RPMI8226 (cell line): ENCODE data around the gene KIF1C.
A peak's percentile ranks its signal among the peaks of the same experiment; 100 is the strongest.

Experiments used
- DNase-seq: peaks from one replicate; pipeline ENCODE4 v3.0.0-alpha.2; 2015

Gene KIF1C

GRCh38 chr17:4997302-4998026, at the start of gene KIF1C, which contains the start of gene INCA1:
KIF1C (plus strand) TSS chr17:4997950; CDS start chr17:5000247, 2,297 bp downstream.
INCA1 (minus strand) TSS chr17:4997522; CDS start chr17:4994437, 3,085 bp downstream.
- peak; percentile 92 for DNase-seq

DNA sequence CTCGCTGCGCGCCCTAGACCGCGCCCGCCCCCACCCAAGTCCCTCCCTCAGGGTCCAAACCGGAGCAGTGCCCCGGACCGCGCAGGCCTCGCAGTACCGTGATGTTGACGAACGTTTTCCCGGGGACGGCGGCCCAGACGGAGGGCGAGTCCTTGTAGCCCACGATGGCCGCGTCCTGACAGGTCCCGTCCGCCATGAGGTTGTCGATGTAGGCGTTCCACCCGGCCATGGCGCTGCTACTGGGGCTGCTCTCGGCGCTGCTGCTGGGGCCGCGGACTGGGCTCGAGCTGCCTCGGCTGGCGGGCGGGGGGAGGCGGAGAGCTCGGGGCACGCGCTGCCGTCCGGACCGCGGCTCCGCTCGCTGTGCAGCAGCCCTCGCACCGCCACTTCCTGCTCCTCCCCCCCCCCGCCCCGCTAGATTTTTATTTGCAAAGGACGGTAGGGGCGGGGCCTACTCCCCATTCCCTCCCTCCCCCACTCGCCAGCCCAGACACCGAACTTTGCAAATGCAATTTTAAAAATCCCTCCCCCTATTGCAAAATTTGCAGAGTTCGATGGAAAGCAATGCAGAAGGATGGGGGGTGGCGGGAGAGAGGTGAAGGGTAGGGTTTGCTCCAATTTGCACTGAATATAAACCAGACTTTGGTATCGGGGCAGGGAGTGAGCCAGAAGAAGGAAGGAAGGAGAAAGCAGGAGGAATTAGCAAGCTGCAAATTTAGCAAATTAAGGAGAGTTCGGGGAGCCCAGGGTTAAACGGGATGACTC, 49.4 kb upstream of the KIF1C start, which contains the start of gene PFN1:
TSS of gene PFN1 (minus strand) at position 365 of the 765 bp plus-strand sequence. CDS start at position 229, 136 bp downstream.
- DNase-seq = peak; percentile 89

GRCh38 chr17:4948931-4949320, 48.8 kb upstream of the KIF1C start:
- DNase-seq = peak; percentile 75

DNA sequence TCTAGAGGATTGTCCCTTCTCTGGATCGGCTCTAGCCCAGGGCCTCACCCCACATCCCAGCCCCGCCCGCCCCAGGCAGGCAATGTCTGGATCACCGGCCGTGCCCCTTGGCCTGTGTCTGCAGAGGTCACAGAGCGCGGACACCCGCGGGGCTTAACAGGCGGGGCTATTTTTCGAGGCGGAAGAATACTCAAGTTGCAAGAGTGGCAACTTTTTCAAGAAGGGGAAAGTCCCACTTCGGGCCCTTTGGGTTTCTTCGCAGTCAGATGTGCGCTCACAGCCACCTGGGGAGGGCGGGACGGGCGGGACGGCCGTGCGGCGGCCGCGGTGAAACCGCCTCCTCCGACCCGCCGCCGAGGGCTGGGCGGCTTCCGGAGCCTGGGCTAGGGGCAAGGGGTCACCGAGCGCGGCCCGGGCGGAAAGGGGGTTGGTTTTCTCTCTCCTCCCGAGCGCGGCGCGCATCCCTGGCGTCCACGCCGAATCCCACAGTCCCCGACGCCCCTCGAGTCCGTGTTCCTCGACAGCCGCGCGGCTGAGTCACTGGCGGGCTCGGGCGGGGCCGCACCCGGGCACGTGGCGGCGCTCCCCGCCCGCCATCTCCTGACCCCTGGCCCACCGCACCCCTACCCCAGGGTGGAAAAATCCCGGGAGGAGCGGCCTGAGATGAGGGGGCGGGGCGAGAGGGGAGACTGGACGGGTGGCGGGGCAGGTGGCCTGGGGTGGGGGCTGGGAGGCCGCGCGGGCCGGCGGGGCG, 48.3 kb upstream of the KIF1C start:
- DNase-seq = peak; percentile 89

- DNase-seq = peak; percentile 79
These were observed 47.5 kb upstream of the KIF1C start for GRCh38 chr17:4950075-4950745.

DNA sequence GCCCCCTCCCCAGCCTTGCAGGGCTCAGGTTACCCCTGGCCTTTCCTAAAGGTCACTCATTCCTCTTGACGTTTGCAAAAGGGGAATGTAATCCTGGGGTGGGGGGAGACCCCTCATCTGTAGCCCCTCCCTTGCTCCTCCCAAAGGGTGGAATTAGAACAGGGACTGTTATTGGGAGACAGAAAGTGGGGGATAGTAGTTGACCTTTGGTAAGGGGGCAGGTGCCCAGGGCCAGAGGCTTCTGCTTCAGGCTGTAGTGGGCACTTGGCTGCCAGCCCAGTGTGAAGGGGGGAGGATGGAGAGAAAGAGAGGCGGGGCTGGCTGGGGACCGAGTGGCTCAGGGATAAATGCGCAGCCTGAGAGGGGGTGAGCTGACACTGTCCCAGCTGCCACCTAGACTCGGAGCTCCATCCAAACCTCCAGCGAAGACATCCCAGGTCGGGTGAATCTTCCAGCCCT, 47.0 kb upstream of the KIF1C start, which contains the start of gene ENO3:
TSS of gene ENO3 (plus strand) at position 374 of the 459 bp plus-strand sequence. CDS start 711 bp downstream, outside the sequence.
- peak; percentile 75 for DNase-seq

DNA sequence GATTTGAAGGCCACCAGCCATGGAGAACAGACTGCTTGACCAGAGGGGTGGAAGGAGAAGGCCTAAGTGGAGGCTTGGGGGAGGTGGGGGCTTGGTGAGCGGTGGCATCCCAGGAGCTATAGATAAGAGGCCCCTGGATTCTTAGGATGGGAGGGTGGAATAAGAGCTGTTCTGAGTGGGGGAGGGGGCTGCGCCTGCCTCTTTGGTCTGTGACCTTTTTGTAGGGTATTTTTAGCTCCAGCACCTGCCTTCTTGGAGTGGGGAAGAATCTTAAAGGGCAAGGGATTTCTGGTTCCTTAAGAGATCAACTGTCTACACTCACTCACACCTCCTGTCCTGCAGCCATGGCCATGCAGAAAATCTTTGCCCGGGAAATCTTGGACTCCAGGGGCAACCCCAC, 46.3 kb upstream of the KIF1C start:
- peak; percentile 49 for DNase-seq

DNA sequence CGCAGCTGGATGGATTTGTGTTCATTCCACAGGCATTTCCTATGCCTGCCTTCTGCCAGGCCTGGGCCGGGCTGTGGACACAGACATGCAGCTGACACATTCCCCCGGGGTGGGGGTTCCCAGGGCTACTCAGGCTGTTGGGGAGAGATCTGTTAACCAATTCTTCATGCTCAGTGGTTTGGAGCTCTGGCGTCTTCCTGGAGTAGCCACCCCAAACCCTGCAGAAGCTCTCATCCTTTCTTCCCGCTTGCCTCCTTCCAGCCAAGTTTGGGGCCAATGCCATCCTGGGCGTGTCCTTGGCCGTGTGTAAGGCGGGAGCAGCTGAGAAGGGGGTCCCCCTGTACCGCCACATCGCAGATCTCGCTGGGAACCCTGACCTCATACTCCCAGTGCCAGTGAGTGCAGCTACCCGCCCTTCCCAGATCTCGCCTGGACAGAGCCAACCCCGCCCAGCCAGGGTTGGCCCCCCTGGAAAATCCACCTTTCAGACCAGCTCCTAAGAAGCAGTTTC, 44.2 kb upstream of the KIF1C start:
- DNase-seq = no peak

GRCh38 chr17:4955091-4955490, 42.7 kb upstream of the KIF1C start:
- DNase-seq = no peak

- DNase-seq = no peak
These were observed 41.2 kb upstream of the KIF1C start for GRCh38 chr17:4956493-4957061.

DNA sequence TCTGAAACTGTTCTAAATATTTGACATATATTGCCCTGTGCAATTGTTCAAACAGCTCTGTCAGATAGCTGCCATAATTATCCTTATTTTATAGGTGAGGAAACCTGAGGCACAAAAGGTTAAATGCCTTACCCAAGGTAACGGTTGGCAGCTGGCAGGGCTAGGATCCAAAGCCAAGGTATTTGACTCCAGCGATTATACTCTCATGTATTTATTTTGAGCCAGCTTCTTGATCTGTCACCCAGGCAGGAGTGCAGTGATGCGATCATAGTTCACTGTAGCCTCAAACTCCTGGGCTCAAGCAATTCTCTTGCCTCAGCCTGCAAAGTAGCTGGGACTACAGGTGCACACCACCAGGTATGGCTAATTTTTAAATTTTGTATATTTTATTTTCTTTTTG, 39.6 kb upstream of the KIF1C start:
- no peak for DNase-seq

DNA sequence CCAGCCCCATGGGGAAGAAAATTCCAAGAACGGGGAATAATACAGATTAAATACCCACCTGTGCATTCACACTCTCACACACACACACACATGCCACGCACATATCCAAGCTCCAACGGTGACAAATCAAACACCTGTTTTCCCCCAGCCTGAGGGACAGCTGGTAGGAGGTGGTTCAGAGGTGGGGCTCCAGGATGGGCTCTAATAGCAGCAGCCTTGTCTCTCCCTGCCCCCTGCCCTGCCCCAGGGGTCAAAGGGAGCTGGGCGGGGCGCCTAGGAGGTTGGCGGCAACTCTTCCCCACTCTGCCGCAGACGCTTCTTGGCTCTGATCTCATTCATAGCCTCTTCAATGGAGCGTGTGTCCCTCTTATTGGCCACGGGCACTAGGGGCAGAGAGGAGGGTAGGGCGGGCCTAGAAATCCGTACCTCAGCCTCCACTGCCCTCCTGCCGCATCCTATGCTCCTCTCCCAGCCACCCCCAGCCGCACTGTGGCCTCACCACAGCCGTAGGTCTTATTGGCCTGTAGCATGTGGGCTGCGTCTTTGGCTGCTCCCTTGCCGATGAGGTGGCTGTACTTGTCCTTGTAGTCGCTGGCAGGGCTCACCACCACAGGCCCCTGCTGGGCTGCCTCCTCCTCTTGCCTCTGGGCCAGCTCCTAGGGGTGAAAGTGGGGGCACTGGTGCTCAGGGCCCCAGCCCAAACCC, 38.3 kb upstream of the KIF1C start:
- no peak for DNase-seq

- DNase-seq = no peak
These were observed 37.3 kb upstream of the KIF1C start for GRCh38 chr17:4960279-4960922.

- DNase-seq = no peak
These were observed 32.3 kb upstream of the KIF1C start for GRCh38 chr17:4965311-4965986.

GRCh38 chr17:4966844-4967538, 30.8 kb upstream of the KIF1C start:
- DNase-seq = peak; percentile 95

- DNase-seq = peak; percentile 94
These were observed 29.9 kb upstream of the KIF1C start, which contains the start of gene SPAG7 for GRCh38 chr17:4967539-4968485. SPAG7 (minus strand) TSS chr17:4967817; CDS start chr17:4967804, 13 bp downstream.

DNA sequence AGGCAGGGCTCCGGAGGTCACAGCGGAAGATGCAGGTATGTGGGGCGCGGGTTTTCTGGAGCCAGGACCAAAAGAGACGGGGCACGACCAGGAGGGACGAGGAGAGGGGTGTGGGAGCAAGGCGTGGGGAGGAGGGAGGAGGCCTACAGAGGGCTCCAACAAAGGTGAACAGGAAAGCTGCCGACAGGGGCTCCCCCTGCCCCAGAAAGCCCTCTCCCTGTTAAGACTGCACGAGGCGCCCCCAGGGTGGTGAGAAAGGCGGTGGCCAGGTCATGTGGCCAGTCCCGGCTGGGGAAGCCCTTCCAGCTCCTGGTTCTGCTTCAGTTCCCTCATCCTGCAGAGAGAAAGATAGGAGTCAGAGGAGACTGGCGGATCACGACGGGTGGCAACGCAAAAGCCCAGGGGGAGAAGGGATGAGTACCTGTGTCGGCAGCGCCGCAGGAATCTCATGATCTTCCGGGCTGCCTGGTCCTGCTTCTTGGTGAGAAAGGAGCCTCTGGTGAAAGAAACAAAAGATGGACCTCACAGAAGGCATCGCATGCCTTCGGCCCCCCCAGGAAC, 29.2 kb upstream of the KIF1C start:
- no peak for DNase-seq
